ENCODE results near the gene COL26A1. TPM values are rescaled to one million over a fixed set of nuclear protein-coding genes. Genes with fewer than 3 reads are reported as not detected.

COL26A1 gene
- total RNA-seq (2022; extraction: Qiagen RNA extraction) = 0.41 to 0.67 TPM (median 0.59 TPM) in 5 replicates

DNA sequence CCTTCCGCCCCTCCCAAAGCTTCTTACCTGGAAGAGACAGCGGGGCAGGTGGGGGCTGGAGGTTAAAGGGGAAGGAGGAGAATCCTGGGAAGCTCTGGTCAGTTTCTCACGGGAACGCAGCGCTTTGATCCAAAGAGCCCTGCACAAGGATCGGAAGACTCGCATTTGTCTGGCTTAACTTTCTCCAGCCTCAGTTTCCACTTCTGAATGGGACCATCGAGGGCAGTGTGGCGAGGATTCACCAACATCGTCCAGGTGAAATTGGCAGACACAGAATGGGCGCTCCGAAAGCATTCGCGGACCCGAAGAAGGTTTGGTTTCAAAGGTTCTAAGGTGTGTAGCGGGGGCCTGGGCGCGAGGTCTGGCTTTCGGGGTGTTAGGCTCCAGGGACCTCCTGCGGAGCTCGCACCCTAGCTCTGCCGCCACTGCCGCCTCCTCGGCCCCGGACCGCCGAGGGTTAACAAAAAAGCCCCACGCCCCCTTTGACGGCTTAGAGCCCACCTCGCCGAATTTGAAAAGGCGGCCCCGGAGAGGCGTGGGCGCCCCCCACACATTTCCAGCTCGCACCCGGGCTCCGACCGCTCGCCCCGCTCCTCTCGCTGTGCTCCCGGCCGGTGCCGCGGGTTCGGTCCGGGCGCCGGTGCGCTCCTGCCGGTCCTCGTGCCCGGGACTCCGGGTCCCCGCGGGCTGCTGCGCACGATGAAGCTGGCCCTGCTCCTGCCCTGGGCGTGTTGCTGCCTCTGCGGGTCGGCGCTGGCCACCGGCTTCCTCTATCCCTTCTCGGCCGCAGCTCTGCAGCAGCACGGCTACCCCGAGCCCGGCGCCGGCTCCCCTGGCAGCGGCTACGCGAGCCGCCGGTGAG is at the start of gene COL26A1:
TSS of gene COL26A1 (plus strand) at position 542 of the 862 bp plus-strand sequence. CDS start at position 700, 158 bp downstream.

GRCh38 chr7:101321491-101322401 is 40.9 kb upstream of the COL26A1 start, which contains the start of gene IFT22:
IFT22 (minus strand) TSS chr7:101321812; CDS start chr7:101321709, 103 bp downstream.

Other genes with a start within 250 kb of the COL26A1 start
- gene SERPINE1, start 235.8 kb upstream of the COL26A1 start, total RNA-seq (2022; extraction: Qiagen RNA extraction) = 1,637 to 2,046 TPM (median 1,903 TPM) in 5 replicates
- 145 to 152 TPM (median 148 TPM) in 5 replicates for gene AP1S1, start 208.4 kb upstream of the COL26A1 start, total RNA-seq (2022; extraction: Qiagen RNA extraction)
- gene VGF, start 197.3 kb upstream of the COL26A1 start, total RNA-seq (2022; extraction: Qiagen RNA extraction) = 12.5 to 28.3 TPM (median 19.4 TPM) in 5 replicates
- 0.08 to 0.17 TPM (median 0.15 TPM) in 5 replicates for gene NAT16, start 182.6 kb upstream of the COL26A1 start, total RNA-seq (2022; extraction: Qiagen RNA extraction)
- gene MOGAT3, start 161.8 kb upstream of the COL26A1 start, total RNA-seq (2022; extraction: Qiagen RNA extraction) = not detected in 5 replicates
- gene PLOD3, start 145.3 kb upstream of the COL26A1 start, total RNA-seq (2022; extraction: Qiagen RNA extraction) = 77.9 to 84.6 TPM (median 80.8 TPM) in 5 replicates
- gene ZNHIT1, start 144.7 kb upstream of the COL26A1 start, total RNA-seq (2022; extraction: Qiagen RNA extraction) = 68.1 to 101 TPM (median 91.6 TPM) in 5 replicates
- 8.4 to 12.5 TPM (median 10.5 TPM) in 5 replicates for gene CLDN15, start 125.1 kb upstream of the COL26A1 start, total RNA-seq (2022; extraction: Qiagen RNA extraction)
- 120 to 154 TPM (median 137 TPM) in 5 replicates for gene FIS1, start 117.8 kb upstream of the COL26A1 start, total RNA-seq (2022; extraction: Qiagen RNA extraction)
- gene IFT22, start 41.1 kb upstream of the COL26A1 start, total RNA-seq (2022; extraction: Qiagen RNA extraction) = 49.9 to 54.4 TPM (median 52.5 TPM) in 5 replicates